Astrocyte of the hippocampus (primary cell): ENCODE results near the gene RNLS.

ENCODE experiments used
- DNase-seq: peaks from one replicate; pipeline ENCODE4 v3.0.0; 2011; ENCODE audit warnings: low read depth, low spot score

Gene RNLS

DNA sequence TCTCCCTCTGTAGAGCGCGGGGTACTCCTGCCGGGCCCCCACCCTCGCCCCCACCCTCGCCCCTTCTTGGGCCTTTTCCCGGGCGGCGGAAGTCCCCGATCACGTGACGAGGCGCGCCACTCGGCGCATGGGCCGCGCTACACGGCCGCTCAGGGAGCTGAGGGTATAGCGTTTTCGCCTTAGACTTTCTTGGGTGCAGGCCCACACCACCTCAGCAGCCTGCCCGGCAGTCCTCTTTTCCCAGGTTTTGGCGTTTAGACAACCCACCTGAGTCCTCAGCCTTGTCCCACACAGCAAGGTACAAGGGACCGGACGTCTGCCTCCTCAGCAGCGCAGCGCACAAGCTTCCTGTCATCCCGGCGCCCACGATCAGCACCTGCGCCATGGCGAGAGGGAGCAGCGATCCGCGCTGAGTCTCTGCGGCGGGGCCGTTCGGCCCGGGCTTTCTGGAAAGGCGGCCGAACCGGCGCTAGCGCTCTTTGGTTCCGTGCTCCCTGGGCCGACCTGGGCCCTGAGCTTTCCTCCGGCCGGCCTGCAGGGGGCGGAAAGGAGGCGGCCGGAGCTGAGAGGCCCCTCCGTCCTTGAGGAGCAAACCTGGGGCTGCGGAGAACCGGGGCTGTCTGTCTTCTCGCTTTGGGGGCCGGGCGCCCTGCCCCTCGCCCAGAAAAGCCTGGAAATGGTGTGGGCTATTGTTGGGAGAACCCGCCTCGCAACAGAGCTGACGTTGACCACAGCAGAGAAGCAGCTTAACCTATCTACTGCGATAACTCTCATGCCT lies at the start of gene RNLS:
Gene RNLS (minus strand): TSS at position 513 of the 778 bp plus-strand sequence.
- peak; percentile 81 for DNase-seq

DNA sequence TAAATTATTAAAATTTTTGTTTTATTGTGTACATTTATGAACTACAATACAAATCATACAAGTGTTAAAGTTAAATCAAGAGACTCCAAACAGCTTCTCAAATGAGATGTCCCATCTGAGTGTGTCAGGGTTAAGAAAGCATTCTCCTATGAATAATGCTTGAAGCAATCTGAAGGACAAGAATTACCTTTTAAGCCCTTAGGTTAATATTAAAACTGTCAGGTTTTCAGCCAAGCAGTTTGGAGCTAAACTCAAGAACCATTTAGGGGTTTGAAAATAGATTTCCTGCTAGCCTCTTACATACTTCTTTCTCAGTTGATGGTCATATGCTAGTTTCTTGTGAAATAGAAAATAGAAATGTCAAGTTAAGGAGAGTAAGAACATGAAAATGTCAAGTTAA lies 41.7 kb upstream of the RNLS start:
- no peak for DNase-seq

DNA sequence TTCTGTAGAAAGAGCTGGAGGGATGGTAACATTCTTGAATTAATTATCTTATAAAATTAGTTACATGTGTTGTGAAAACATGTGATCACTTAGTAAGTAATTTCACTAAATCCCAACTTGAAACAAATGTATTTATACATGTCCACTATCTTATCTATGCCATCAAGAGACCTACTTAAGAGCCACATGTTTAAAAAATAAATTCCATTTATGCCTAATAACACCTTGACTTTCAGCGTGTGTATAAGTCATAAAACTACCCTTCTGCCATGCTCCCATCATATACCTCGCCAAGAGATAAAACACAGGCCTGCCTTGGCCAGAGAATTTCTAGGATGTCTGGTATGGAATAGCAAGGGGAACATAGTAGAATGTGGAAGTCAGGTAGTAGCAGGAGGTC lies 40.7 kb upstream of the RNLS start:
- no peak for DNase-seq

DNA sequence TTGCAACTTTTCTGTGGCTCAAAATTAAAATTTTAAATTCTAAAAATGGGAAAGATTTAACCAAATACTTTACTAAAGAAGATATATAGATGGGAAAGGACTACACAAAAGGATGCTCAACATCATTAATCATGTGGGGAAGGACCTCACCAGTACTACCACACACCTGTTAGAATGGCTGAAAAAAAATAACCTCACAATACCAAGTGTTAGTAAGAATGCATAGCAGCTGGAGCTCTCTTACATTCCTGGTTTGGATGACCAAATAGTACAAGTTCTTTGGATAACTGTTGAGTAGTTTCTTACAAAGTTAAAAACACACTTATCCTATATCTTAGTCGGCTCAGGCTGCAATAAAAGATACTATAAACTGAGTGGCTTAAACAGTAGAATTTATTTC lies 37.3 kb upstream of the RNLS start:
- DNase-seq, result no peak

DNA sequence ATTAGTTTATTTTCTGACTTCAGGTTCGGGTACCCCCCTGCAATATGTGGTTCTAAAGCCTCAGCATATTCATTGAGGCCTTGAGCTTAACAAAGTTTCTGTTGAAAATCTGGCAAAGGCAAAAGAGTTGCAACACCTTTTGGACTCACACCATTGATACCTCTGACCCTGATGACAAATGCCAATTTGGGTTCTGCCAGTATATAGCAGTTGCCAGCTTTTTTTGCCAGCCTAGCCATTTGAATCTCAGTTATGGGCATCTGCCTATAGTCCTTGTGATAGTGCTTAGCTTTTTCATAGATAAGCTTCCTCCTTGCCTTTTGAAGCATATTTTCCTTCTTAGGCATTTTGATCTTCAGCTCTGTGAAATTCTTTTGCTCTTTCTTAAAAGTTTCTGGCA lies 35.4 kb upstream of the RNLS start:
- DNase-seq, result no peak

DNA sequence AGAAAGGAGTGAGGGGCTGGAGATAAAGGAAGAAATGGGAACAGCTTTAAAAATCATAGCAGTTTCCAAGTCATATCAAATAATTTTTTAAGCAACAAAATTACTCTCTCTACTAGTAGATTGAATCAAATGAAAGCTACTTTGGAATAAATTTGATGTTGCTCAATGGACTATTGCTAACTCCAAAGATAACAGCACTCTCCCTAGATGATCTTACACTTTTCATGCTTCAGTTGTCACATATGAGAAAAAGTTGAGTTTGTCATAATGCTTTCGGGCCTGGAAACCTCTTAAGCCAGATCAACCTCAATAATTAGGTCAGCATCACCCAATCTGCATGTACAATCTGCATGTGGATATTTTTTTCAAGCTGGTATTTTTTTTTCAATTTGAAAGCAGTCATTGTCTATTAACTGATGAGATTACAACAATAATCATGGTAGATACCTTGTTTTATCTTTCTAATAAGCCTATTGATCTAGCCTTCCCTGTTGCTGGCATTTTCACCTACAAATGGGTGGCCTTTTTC lies 34.7 kb upstream of the RNLS start:
- DNase-seq, result no peak

DNA sequence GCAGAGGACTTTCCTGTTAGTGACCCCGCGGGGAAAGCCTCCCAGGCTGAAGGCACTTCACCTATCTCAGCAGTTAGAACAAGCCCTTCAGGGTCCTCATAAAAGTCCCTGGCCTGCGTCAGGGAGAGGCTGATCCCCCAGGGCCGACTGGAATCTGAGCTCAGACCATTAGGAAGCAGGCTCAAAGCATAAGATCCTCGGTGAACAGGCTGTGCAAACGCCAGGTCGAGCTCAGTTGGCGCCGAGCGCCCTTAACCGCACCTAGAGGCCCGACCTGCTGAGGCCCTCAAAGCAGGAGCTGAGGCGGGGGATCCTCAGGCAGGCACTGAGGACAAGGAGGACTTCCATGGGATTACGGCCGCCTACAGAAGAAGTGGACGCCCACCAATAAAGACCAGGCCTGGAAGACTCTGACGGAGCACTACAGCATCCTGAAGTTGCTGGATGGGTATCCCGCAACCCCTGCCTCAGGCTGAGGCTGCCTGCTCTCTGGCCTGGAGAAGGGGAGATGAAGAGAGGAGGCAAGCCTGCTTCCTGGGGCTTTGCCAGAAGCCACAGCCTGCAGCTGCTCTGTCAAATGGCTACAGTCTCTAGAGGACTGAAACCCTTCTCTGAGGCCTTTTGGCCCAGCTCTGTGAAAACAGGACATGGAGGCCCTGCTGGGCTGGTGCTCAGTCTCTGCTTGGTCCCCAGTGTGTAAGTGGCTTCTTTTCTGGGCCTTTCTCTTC lies 33.3 kb upstream of the RNLS start:
- DNase-seq, result peak; percentile 7

DNA sequence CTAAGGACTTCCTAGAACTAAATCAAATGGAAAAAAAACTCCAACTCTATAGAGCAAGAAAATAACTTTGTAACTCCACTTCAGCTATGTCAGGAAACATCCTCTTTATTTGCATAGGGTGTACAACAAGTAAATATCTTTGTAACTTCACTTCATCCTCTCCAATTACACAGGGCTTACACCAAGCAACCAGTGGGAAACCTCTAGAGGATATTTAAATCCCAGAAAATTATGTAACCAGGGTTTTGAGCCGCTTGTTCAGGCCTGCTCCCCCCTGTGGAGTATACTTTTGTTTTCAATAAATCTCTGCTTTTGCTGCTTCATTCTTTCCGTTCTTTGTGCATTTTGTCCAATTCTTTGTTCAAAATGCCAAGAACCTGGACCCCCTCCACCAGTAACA lies 25.7 kb upstream of the RNLS start:
- no peak for DNase-seq

DNA sequence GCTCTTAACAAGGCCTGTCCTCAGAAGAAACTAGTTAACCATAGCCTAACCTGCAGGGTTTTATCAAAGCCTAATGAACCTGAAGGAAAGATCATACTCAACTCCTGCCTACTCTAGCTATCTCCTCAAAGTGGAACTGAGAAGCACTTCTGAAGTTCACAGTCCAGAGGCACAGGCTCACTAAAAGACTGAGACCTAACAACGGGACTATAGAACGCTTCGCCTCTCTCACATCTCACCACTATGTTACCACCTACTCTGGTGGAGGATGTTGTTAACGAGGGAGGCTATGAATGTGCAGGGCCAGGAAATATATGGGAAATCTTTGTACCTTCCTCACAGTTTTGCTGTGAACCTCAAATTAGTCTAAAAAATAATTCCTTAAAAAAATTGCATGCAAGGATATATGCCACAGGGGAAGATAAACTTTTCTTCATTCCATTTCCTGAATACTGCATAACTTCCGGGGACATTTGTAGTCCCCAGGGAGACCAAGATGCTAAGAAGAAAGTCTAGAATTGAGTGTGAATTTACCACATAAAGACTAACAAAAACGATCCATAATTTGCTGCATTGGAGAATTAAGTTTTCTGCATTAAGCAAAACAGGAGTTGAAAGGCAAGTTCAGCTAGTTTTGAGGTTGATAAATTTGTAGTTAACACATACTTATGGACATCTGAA lies 25.1 kb upstream of the RNLS start:
- DNase-seq, result no peak

DNA sequence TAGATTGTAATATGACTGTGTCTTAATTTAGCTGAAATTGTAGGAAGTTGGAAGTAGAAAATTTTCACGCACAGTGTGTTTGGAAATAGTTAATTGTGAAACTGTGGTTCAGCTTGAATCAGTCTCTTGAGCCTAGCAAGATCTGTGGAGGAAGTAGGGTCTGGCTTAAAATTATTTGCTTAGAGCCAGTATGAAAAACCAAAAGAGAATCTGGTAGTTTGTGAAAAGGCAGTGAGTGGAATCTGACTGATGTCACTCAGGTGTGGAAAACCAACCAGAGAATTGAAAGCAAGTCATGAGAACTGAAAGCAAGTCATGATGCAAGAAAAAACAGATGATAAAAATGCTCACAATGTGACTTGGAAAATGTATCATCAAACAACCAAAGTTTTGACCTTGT lies 14.9 kb upstream of the RNLS start:
- DNase-seq, result no peak

DNA sequence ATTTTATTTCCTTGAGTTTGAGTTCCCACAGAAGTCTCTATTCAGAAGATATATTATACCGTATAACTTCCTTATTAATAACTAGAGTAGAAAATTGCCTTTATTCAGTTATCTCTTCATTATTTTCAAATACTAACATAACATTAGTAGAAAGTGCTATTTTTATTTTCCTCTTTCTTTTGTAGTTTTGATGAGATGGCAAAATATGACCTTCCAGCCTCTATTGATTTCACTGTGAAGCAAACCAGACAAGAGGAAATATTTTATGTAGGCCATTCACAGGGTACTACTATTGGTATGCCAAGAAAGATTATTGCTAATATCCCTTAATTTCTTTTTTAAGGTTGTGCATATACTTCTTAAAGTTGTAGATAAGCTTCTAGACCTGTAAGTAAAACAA lies 11.4 kb upstream of the RNLS start:
- DNase-seq, result no peak

DNA sequence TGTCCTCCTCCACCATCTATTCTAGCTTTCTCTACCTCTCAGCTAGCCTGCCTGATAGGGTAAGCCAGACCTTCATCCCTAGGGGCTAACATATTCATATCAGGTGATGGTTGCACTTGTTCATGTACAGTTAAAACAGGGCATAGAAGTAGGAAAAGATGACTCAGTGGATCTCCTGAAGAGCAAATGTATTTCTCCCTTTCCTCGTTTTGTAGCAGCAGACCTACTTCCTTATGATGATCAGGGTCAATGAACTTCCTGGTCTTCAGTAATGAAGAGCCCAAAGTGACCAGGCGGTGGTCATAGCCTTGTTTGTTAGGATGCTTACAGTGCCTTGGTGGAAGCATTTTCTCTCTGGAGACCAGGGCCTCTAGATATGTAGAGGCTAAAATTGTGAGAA lies 9.8 kb upstream of the RNLS start:
- DNase-seq, result no peak

DNA sequence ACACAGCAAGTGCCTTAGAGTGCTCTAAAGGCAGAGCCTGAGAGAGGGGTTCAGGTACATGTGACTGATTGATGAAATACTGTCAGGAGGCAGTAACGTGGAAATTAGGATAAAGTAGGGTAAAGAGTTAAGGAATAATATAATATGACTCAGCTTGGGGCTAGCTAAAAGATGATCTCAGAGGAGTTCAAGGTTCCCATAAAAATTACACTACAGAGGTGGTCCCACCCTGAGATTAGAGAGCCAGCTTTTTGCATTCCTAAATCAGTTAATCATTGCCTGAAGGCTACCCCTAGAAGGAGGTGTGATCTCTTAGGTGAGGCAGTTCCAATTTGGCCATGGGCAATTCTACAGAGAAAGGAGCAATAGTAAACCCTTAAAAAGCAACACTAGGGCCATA lies 9.3 kb upstream of the RNLS start:
- DNase-seq, result no peak

DNA sequence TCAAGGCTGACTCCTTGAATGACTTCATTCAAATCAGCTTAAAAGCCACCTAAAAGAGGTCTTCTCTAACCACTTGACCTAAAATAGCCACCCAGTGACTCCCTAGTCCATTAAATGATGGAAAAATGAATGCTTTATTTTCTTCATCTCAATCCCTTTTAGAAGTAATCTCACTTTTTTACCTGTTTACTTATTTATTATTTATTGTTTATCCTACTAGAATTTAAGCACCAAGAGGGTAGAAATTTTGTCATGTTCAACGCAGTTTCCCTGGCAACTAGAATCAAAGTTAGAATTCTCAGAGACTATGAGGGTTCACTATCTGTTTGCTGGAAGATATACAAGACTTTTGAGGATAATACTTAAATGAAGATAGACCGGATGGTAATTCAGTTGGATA lies 3.3 kb upstream of the RNLS start, which contains the start of gene LIPJ:
Gene LIPJ (plus strand): TSS at position 301 of the 400 bp plus-strand sequence. CDS start 3,926 bp downstream, outside the sequence.
- DNase-seq, result no peak

DNA sequence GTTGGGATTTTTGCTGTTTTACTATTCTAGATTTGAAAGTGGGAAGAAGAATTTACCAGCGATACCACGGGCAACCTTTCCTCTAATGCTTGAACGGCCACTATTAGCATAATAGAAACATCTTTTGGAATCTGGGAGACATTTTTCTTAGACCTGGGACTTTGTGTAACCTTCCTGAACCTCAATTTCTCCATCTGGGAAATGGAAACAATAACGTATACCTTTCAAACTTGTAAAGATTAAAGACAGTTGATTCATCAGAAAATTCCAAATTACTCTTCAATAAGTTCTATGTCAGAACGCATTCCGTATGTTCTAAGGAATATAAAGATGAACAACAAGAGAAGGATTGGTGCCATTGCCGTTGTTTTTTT lies 453 bp upstream of the RNLS start:
- DNase-seq, result no peak

DNA sequence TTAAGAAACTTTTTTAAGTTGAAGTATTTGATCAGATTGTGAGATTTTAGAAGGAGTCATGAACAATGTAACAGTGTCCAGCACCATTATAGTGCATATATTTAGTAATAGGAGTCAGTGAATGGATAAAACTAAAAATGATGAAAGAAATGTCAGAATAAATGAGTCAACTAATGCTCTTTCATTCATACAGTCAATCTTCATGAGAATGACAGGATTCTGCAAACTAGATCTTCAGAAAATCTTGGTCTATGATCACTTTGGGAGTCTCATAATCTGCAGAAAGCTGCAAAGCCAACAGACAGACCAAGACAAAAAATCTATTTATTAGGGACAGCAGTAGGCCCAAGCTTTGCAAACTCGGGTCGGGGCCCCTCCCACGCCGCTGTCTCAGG lies 710 bp downstream of the RNLS start:
- no peak for DNase-seq

DNA sequence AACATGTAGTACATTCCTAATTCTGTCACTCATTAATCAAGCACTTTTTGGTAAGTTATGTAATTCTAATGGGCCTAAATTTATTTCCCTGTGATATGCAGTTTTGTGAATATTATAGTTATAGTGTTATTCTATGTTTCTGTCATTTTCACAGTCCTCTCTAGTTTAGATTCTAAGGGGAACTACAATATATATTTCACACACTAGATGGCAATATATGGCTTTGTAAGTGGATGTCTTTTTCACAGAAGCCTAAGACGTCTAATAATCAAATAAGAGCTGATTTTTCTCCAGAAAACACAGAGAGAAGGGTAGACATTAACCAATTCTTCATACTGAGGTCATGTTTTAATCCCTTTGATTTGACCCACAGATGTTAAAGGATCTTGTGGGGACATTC lies 18.0 kb downstream of the RNLS start:
- peak; percentile 41 for DNase-seq

DNA sequence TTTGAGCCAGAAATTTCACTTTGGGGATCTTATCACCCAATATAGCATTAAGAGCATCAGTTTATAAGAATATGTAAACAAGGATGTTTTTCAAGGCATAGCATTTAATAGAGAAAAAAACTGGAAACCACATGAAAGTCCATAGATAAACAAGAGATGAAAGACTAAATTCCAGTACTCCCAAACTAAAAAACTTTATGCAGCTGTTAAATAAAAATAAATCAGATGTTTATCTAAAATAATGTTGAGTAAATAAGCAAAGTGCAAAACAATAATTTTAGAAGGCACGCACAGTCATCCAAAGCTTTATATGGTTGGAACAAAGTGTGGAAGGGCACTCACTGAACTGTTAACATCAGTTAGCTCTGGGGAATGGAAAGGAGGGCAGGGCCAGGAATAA lies 21.0 kb downstream of the RNLS start:
- DNase-seq, result no peak

DNA sequence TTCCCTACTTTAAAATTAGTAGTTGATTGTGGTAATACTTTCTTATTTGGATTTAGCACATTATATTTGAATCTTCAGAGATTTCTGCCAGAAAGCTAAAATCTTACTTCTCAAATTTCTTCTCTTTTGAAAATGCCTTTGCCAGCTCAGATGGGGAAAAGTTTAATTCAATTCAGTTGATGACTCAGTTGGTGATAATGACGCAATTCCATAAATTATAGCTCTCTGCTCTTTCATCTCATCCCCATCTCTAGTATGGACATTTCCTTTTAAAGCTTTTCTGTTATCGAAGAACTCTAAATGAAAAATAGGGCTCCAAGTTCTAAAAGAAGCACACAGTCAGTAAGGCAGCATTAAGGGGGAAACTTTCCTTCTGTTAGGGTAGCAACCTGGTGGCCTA lies 25.5 kb downstream of the RNLS start:
- peak; percentile 66 for DNase-seq

DNA sequence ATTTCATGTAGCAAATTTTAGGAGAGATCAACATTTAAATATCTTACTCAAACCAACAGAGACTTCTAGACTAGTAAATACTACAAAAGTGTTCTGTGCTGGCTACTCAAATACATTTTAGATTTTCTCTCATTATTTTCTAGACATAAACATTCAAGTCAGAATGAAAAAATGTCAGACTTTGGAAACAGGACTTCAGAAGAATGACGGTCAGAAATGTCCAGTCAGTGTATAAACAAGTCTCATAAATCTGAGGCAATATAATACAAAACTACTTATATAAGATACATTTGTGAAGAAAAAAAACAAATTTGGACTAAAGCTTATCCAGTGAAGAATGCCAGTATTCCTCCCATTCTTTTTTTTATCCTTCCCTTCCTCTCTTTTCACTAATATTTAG lies 25.9 kb downstream of the RNLS start:
- DNase-seq, result no peak

DNA sequence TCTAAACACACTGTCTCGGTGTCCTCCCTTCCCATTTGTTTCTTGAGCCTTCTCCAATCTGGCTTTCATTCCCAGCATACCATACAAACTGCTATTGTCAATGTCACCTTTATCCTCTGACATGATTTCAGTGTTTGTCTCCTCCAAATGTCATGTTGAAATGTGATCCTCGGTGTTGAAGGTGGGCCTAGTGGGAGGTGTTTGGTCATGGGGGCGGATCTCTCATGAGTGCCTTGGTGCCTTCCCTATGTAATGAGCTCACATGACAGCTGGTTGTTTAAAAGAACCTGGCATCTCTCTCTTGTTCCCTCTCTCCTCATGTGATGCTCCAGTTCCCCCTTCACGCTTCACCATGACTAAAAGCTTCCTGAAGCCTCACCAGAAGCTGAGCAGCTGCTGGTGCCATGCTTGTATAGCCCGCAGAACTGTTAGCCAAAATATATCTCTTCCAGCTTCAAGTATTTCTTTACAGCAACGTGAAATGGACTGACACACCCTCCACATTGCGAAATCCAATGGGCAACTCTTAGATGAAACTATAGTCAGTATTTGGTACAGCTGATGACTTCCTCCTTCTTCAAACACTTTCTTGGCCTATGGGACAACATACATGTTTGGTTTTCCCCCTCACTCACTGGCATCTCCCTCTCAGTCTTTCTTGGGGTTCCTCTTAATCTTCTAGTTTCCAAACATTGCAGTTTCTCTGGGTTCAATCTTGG lies 27.8 kb downstream of the RNLS start:
- no peak for DNase-seq
